ENCODE results near the gene SIN3A.

DNA sequence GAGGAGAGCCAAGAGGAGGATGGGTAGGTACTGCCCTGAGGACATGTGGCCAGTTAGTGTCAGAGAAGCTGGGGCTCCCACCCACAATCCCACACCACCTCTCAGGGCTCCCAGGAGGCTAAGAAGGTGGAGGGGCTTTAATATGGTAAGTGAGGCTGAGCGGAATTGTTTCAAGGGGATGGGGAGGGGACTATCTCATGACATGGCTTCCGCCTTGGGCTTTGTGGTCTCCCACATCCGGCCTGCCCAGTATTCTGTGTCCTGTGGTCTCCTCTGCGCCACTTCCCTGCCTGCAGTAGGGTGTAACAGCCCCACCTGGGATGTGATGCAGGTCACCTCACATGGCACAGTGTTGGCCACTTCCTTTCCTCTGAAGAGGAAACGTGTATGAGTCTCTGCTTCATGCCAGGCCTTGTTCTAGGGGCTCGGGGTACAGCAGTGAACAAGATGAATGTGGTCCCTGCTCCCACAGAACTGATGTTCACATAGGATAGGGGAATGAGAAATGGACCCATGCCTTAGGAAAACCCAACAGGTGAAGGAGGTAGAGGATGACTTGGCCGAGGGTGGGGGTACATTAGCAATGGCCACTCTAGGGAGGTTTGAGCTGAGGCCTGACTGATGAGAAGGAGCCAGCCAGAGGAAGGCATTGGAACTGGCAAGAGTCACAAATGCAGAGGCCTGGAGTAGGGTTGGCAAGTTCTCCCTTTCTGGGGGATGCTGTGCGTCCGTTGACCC, 101.5 kb downstream of the SIN3A start:
- TF ChIP-seq, protein P1, sequence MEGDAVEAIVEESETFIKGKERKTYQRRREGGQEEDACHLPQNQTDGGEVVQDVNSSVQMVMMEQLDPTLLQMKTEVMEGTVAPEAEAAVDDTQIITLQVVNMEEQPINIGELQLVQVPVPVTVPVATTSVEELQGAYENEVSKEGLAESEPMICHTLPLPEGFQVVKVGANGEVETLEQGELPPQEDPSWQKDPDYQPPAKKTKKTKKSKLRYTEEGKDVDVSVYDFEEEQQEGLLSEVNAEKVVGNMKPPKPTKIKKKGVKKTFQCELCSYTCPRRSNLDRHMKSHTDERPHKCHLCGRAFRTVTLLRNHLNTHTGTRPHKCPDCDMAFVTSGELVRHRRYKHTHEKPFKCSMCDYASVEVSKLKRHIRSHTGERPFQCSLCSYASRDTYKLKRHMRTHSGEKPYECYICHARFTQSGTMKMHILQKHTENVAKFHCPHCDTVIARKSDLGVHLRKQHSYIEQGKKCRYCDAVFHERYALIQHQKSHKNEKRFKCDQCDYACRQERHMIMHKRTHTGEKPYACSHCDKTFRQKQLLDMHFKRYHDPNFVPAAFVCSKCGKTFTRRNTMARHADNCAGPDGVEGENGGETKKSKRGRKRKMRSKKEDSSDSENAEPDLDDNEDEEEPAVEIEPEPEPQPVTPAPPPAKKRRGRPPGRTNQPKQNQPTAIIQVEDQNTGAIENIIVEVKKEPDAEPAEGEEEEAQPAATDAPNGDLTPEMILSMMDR (IDR thresholded peaks at IDR 0.05 in 8 of 11, conservative IDR thresholded peaks at IDR 0.05 in 3 of 11), result peak in 1 of 11 experiments; percentile 16
- peak; percentile 60 to 91 (median 88) for TF ChIP-seq POLR2AphosphoS5 (IDR thresholded peaks at IDR 0.05)

Measured in spleen (tissue), 7 donors.